HepG2 (cell line): Measurements from ENCODE around the gene SYNJ2. TPM values are rescaled to one million over a fixed set of nuclear protein-coding genes. Genes with fewer than 3 reads are reported as not detected.
A peak's percentile ranks its signal among the peaks of the same experiment; 100 is the strongest.

Source experiments
- ETV5 ChIP-seq: IDR thresholded peaks from 2 replicates; pipeline ENCODE4 v1.6.1; 2018; ENCODE audit warnings: missing biosample characterization, missing genetic modification reagents, inconsistent platforms, borderline replicate concordance
- MATR3 ChIP-seq: sonication (generic); formaldehyde crosslinking; IDR thresholded peaks from 2 replicates; pipeline ENCODE4 v1.4.0; 2020; ENCODE audit warnings: missing genetic modification reagents
- MTA3 ChIP-seq: sonication (generic); formaldehyde crosslinking; IDR thresholded peaks from 2 replicates; pipeline ENCODE4 v1.4.0; 2020; ENCODE audit warnings: missing genetic modification reagents
- MYC ChIP-seq: sonication (generic); formaldehyde crosslinking; IDR thresholded peaks from 2 replicates; pipeline ENCODE4 v1.9.0; 2021; ENCODE audit warnings: missing genetic modification reagents, borderline replicate concordance
- NBN ChIP-seq: fragments of 450-650 bp; conservative IDR thresholded peaks from 2 replicates; pipeline ENCODE4 v1.6.1; 2017
- NFE2L2 ChIP-seq: fragments of 150-350 bp; IDR thresholded peaks from 2 replicates; pipeline ENCODE4 v1.6.1; 2014; ENCODE audit warnings: low read length
- POLR2A ChIP-seq, 2 experiments: IDR thresholded peaks; 2 replicates each; pipeline ENCODE4 v1.6.1; 2011; ENCODE audit warnings: low read depth in 2 of 2, low read length in 2 of 2, mild to moderate bottlenecking in 1 of 2, moderate library complexity in 1 of 2; ENCODE audit not compliant: insufficient read depth in 1 of 2
- SP2 ChIP-seq: sonication (generic); formaldehyde crosslinking; IDR thresholded peaks from 2 replicates; pipeline ENCODE4 v1.5.1; 2020; ENCODE audit warnings: mild to moderate bottlenecking, missing genetic modification reagents
- SRF ChIP-seq: IDR thresholded peaks from 2 replicates; pipeline ENCODE4 v1.6.1; 2011; ENCODE audit warnings: mild to moderate bottlenecking, low read depth, low read length, moderate library complexity
- XRCC5 ChIP-seq: fragments of 200-400 bp; formaldehyde crosslinking; optimal IDR thresholded peaks from 2 replicates; pipeline ENCODE3; 2017; ENCODE audit warnings: mild to moderate bottlenecking, low read length
- ZNF230 ChIP-seq: sonication (generic); formaldehyde crosslinking; IDR thresholded peaks from 2 replicates; pipeline ENCODE4 v1.4.0; 2020; ENCODE audit warnings: mild to moderate bottlenecking, missing genetic modification reagents
- ZNF567 ChIP-seq: sonication (generic); formaldehyde crosslinking; IDR thresholded peaks from 2 replicates; pipeline ENCODE4 v1.8.1; 2023; ENCODE audit warnings: mild to moderate bottlenecking, missing genetic modification reagents, borderline replicate concordance
- ZSCAN31 ChIP-seq: sonication (generic); formaldehyde crosslinking; IDR thresholded peaks from 2 replicates; pipeline ENCODE4 v1.5.0; 2020; ENCODE audit warnings: low read depth, mild to moderate bottlenecking, missing genetic modification reagents
- polyA plus RNA-seq, 8 experiments: library from polyadenylated mRNA; depleted of rRNA in 3 of 8; stranded (reverse) in 7 of 8; unstranded in 1 of 8; fragments of >200 nt; fragmentation: Illumina TruSeq in 4 of 8; extraction: Trizol in 4 of 8; gene quantifications; 2 replicates each; pipeline versions ENCODE4 v1.2.1 to v1.2.3, GENCODE V29; 2011 to 2016; ENCODE audit warnings: low read depth in 4 of 8, missing spikeins in 1 of 8, mixed read lengths in 1 of 8; ENCODE audit not compliant: insufficient read depth in 1 of 8
- total RNA-seq, 5 experiments: library from RNA; depleted of rRNA; stranded (reverse); fragments of >200 nt; fragmentation: Illumina TruSeq; extraction: Trizol; gene quantifications; 2 replicates each; pipeline ENCODE4 v1.2.3, GENCODE V29; 2016; ENCODE audit warnings: low read depth in 1 of 5
- TF ChIP-seq, protein P1 (sequence below): sonication (generic); formaldehyde crosslinking; IDR thresholded peaks from 2 replicates; pipeline ENCODE4 v1.8.0; 2022; ENCODE audit warnings: missing genetic modification reagents, mild to moderate bottlenecking, inconsistent platforms, borderline replicate concordance
- TF ChIP-seq, protein P2 (sequence below): sonication (generic); formaldehyde crosslinking; IDR thresholded peaks from 2 replicates; pipeline ENCODE4 v1.8.1; 2023; ENCODE audit warnings: missing genetic modification reagents, mild to moderate bottlenecking, borderline replicate concordance
- TF ChIP-seq, protein P3 (sequence below): sonication (generic); formaldehyde crosslinking; IDR thresholded peaks from 2 replicates; pipeline ENCODE4 v1.4.0; 2020; ENCODE audit warnings: low read depth, missing genetic modification reagents
- TF ChIP-seq, protein P4 (sequence below): sonication (generic); formaldehyde crosslinking; IDR thresholded peaks from 2 replicates; pipeline ENCODE4 v1.5.0; 2020; ENCODE audit warnings: mild to moderate bottlenecking, missing genetic modification reagents

SYNJ2 gene
- total and polyA plus RNA-seq, 2 of the 13 experiments (the other 11 are each of a cell fraction or from before 2014, with no cell fraction given): 39.1 to 57.6 TPM

DNA sequence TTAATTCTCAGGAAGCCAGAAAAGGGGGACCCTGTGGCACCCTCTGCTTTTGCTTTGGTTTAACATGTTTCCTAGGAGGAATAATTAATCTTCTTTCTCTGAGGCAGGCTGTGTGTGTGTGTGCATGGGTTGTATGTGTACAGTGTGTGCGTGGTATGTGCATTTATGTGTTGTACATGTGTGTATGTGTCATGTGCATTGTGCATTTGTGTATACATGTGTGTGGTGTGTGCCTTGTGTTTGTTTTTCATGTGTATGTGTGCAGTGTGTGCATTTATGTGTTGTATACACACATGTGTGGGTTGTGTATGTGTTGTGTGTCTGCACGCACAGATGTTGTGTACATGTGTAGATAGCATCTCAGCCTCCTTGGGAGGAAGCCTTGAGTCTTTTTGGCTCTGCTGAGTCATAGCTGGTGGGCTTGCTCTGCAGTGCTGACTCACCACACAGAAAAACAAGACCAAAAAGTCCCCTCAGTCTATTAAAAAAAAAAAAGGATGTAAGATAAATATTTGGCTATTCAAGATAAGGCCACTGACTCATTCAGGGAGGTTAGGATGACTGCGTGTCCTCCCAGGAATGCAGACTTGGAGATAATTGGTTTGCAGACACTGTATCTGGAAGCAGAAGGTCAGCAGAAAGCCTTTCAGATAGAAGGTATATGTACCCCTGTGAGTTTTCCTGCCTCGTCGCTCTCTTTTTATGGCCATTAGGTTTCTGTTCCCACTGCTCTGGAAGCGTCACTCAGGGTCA is 58.6 kb downstream of the SYNJ2 start (continued):
- TF ChIP-seq, protein P1, sequence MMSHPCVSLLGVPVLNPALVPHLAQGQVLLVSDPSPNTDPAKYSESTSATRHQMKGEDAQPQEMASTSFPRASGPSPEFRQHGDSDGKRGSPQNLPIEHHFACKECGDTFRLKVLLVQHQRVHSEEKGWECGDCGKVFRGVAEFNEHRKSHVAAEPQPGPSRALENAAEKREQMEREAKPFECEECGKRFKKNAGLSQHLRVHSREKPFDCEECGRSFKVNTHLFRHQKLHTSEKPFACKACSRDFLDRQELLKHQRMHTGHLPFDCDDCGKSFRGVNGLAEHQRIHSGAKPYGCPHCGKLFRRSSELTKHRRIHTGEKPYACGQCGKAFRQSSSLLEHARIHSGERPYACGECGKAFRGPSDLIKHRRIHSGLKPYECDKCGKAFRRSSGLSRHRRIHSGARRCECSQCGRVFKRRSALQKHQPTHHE: no peak
- TF ChIP-seq SRF: no peak
- no peak for TF ChIP-seq ZNF230
- TF ChIP-seq SP2 (CRISPR knock-in tag): no peak
- peak; percentile 84 for TF ChIP-seq ETV5 (CRISPR knock-in tag)
- TF ChIP-seq, protein P2, sequence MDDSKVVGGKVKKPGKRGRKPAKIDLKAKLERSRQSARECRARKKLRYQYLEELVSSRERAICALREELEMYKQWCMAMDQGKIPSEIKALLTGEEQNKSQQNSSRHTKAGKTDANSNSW (CRISPR knock-in tag): no peak
- TF ChIP-seq MYC (CRISPR knock-in tag): peak; percentile 46; the same call in 1 of the 2 replicates
- no peak for TF ChIP-seq NBN
- peak; percentile 66 for TF ChIP-seq XRCC5
- TF ChIP-seq, protein P3, sequence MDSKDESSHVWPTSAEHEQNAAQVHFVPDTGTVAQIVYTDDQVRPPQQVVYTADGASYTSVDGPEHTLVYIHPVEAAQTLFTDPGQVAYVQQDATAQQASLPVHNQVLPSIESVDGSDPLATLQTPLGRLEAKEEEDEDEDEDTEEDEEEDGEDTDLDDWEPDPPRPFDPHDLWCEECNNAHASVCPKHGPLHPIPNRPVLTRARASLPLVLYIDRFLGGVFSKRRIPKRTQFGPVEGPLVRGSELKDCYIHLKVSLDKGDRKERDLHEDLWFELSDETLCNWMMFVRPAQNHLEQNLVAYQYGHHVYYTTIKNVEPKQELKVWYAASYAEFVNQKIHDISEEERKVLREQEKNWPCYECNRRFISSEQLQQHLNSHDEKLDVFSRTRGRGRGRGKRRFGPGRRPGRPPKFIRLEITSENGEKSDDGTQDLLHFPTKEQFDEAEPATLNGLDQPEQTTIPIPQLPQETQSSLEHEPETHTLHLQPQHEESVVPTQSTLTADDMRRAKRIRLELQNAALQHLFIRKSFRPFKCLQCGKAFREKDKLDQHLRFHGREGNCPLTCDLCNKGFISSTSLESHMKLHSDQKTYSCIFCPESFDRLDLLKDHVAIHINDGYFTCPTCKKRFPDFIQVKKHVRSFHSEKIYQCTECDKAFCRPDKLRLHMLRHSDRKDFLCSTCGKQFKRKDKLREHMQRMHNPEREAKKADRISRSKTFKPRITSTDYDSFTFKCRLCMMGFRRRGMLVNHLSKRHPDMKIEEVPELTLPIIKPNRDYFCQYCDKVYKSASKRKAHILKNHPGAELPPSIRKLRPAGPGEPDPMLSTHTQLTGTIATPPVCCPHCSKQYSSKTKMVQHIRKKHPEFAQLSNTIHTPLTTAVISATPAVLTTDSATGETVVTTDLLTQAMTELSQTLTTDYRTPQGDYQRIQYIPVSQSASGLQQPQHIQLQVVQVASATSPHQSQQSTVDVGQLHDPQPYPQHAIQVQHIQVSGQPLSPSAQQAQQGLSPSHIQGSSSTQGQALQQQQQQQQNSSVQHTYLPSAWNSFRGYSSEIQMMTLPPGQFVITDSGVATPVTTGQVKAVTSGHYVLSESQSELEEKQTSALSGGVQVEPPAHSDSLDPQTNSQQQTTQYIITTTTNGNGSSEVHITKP (CRISPR knock-in tag): peak; percentile 60
- TF ChIP-seq ZNF567 (CRISPR knock-in tag): no peak
- TF ChIP-seq, protein P4, sequence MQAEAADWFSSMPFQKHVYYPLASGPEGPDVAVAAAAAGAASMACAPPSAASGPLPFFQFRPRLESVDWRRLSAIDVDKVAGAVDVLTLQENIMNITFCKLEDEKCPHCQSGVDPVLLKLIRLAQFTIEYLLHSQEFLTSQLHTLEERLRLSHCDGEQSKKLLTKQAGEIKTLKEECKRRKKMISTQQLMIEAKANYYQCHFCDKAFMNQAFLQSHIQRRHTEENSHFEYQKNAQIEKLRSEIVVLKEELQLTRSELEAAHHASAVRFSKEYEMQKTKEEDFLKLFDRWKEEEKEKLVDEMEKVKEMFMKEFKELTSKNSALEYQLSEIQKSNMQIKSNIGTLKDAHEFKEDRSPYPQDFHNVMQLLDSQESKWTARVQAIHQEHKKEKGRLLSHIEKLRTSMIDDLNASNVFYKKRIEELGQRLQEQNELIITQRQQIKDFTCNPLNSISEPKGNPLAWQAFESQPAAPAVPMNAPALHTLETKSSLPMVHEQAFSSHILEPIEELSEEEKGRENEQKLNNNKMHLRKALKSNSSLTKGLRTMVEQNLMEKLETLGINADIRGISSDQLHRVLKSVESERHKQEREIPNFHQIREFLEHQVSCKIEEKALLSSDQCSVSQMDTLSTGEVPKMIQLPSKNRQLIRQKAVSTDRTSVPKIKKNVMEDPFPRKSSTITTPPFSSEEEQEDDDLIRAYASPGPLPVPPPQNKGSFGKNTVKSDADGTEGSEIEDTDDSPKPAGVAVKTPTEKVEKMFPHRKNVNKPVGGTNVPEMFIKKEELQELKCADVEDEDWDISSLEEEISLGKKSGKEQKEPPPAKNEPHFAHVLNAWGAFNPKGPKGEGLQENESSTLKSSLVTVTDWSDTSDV (CRISPR knock-in tag): no peak
- TF ChIP-seq ZSCAN31 (CRISPR knock-in tag): 0 out of 2 replicates have a peak, but pooled peaks have one; percentile 20
- TF ChIP-seq MTA3 (CRISPR knock-in tag): no peak
- peak; percentile 97 for TF ChIP-seq NFE2L2
- TF ChIP-seq MATR3 (CRISPR knock-in tag): no peak
- peak; percentile 35 to 77; a peak in 3 of 4 replicates for TF ChIP-seq POLR2A (IDR thresholded peaks at IDR 0.05; ENCODE audit: insufficient read depth in 1 of 2, low read depth in 2 of 2, low read length in 2 of 2)
